ENCODE measurements around the gene MPPED2. TPM values are rescaled to one million over a fixed set of nuclear protein-coding genes. Genes with fewer than 3 reads are reported as not detected.

The MPPED2 gene
- total and polyA plus RNA-seq, 2 donors from 2014 or later = 10.8 to 12.9 TPM

DNA sequence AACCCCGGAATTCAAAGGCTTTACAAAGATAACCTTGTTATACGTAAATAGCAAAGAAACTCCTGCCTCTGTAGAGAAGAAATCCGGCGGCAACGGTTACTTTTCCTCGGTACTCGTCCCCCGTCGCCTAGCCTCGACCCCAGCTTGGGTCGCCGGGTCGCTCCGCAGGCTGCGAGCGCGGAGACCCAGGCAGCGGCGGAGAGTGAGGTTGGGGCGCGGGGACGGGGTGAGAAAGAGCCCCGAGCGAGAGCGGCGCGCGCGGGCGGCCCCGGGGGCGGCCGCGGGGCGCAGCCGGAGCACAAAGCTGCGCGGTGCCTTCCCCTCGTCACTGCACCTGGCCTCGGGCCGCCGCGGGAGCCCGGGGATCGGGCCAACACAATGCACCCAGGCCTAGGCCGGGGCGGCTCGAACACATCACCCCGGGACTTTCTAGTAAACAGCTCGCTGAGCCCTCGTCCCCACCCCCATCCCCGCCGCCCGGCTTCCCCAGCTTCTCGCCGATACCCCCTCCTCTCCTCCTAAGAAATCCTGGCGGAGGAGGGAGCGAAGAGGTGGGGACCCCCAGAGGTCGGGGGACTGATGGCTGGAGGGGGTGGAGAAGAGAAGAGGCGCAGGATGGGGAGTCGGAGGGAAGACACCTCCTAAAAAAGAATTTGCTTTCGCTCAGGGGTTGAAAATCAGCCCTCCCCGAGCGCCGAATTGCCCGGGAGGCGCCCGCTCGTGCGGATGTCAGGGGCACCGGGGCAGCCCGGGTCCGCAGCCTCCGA lies 845 bp downstream of the MPPED2 start:
- Histone ChIP-seq H3K9me3 (ENCODE audit: control insufficient read depth in 2 of 3, insufficient read depth in 1 of 3, low read length in 3 of 3) (no peaks in the 10 kb centered on the region), H3K9ac (ENCODE audit: low read length in 3 of 3) (peak overlapping the region; percentile 5 to 74 (median 57)), H3K27ac (ENCODE audit: low read depth in 2 of 2, low read length in 2 of 2) (peak overlapping the region; percentile 84 to 86), H3K4me1 (ENCODE audit: control insufficient read depth in 2 of 3, insufficient read depth in 2 of 3, low read depth in 1 of 3, low read length in 3 of 3) (peaks cover 0 to 2% (median 0%) of the 10 kb centered on the region in 3 donors), H3K27me3 (ENCODE audit: control insufficient read depth, insufficient read depth, low read length) (peaks cover 20% of the 10 kb centered on the region), H3K4me3 (ENCODE audit: low read length in 3 of 3) (peak overlapping the region; percentile 31 to 75 (median 61)), H3K36me3 (ENCODE audit: control insufficient read depth in 2 of 3, insufficient read depth in 3 of 3, low read length in 3 of 3) (no peaks in the 10 kb centered on the region)
- FAIRE-seq = no peak
- intact Hi-C loops (cut with DNase I) = no loop called here
- TF ChIP-seq, protein P1, sequence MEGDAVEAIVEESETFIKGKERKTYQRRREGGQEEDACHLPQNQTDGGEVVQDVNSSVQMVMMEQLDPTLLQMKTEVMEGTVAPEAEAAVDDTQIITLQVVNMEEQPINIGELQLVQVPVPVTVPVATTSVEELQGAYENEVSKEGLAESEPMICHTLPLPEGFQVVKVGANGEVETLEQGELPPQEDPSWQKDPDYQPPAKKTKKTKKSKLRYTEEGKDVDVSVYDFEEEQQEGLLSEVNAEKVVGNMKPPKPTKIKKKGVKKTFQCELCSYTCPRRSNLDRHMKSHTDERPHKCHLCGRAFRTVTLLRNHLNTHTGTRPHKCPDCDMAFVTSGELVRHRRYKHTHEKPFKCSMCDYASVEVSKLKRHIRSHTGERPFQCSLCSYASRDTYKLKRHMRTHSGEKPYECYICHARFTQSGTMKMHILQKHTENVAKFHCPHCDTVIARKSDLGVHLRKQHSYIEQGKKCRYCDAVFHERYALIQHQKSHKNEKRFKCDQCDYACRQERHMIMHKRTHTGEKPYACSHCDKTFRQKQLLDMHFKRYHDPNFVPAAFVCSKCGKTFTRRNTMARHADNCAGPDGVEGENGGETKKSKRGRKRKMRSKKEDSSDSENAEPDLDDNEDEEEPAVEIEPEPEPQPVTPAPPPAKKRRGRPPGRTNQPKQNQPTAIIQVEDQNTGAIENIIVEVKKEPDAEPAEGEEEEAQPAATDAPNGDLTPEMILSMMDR (IDR thresholded peaks at IDR 0.05; ENCODE audit: borderline replicate concordance, extremely low read depth, insufficient read depth) = no peak
- DNase-seq = peak; percentile 42 to 78 (median 62)

GRCh38 chr11:30583476-30584280 lies 2.5 kb downstream of the MPPED2 start:
- Histone ChIP-seq H3K4me3 (ENCODE audit: low read length in 3 of 3) (peak overlapping the region in 2 of 3 donors; percentile 61 to 75), H3K9ac (ENCODE audit: low read length in 3 of 3) (peak overlapping the region in 1 of 3 donors; percentile 57), H3K27ac (ENCODE audit: low read depth in 2 of 2, low read length in 2 of 2) (peak overlapping the region; percentile 84 to 86), H3K9me3 (ENCODE audit: control insufficient read depth in 2 of 3, insufficient read depth in 1 of 3, low read length in 3 of 3) (no peaks in the 10 kb centered on the region), H3K36me3 (ENCODE audit: control insufficient read depth in 2 of 3, insufficient read depth in 3 of 3, low read length in 3 of 3) (no peaks in the 10 kb centered on the region), H3K27me3 (ENCODE audit: control insufficient read depth, insufficient read depth, low read length) (peaks cover 20% of the 10 kb centered on the region), H3K4me1 (ENCODE audit: control insufficient read depth in 2 of 3, insufficient read depth in 2 of 3, low read depth in 1 of 3, low read length in 3 of 3) (peaks cover 0 to 6% (median 6%) of the 10 kb centered on the region in 3 donors)
- TF ChIP-seq, protein P1 (IDR thresholded peaks at IDR 0.05; ENCODE audit: borderline replicate concordance, extremely low read depth, insufficient read depth) = no peak
- FAIRE-seq (no peak), DNase-seq (peak in 2 of 5 donors; percentile 36 to 69)
- intact Hi-C loops (cut with DNase I) = no loop called here

GRCh38 chr11:30582726-30583125 lies 3.4 kb downstream of the MPPED2 start:
- intact Hi-C loops (cut with DNase I) = no loop called here

More at GRCh38 chr11:30582726-30583125, 3.4 kb downstream of the MPPED2 start:
- no peak for DNase-seq
- Histone ChIP-seq H3K9ac (ENCODE audit: low read length in 3 of 3) (no peak overlapping the region), H3K27ac (ENCODE audit: low read depth in 2 of 2, low read length in 2 of 2) (no peak overlapping the region), H3K36me3 (ENCODE audit: control insufficient read depth in 2 of 3, insufficient read depth in 3 of 3, low read length in 3 of 3) (no peaks in the 10 kb centered on the region), H3K27me3 (ENCODE audit: control insufficient read depth, insufficient read depth, low read length) (peaks cover 20% of the 10 kb centered on the region), H3K4me3 (ENCODE audit: low read length in 3 of 3) (peak overlapping the region in 1 of 3 donors; percentile 5), H3K9me3 (ENCODE audit: control insufficient read depth in 2 of 3, insufficient read depth in 1 of 3, low read length in 3 of 3) (no peaks in the 10 kb centered on the region), H3K4me1 (ENCODE audit: control insufficient read depth in 2 of 3, insufficient read depth in 2 of 3, low read depth in 1 of 3, low read length in 3 of 3) (peaks cover 0 to 6% (median 6%) of the 10 kb centered on the region in 3 donors)
- TF ChIP-seq, protein P1 (IDR thresholded peaks at IDR 0.05; ENCODE audit: borderline replicate concordance, extremely low read depth, insufficient read depth) = no peak
- no peak for FAIRE-seq
